Measurements from ENCODE around the gene TSLP. TPM values are rescaled to one million over a fixed set of nuclear protein-coding genes. Genes with fewer than 3 reads are reported as not detected.

TSLP gene
- total RNA-seq, 4 donors from 2014 or later, result 1.1 to 2.2 (median 1.2) TPM; not detected in 1

GRCh38 chr5:111095982-111096381 is 24.5 kb downstream of the TSLP start:
- ATAC-seq (ENCODE audit: low FRiP score) (no peak), DNase-seq (ENCODE audit: low spot score) (no peak)
- TF ChIP-seq CTCF (IDR thresholded peaks at IDR 0.05), result no peak

- TF ChIP-seq CTCF (IDR thresholded peaks at IDR 0.05), result no peak
- no peak for ATAC-seq (ENCODE audit: low FRiP score)
- no peak for DNase-seq (ENCODE audit: low spot score)
Observed at GRCh38 chr5:111099058-111099778, 27.7 kb downstream of the TSLP start.

- no peak for DNase-seq (ENCODE audit: low spot score)
- ATAC-seq (ENCODE audit: low FRiP score), result no peak
- TF ChIP-seq CTCF (IDR thresholded peaks at IDR 0.05), result no peak
Observed at GRCh38 chr5:111106320-111106948, 34.9 kb downstream of the TSLP start.

- ATAC-seq (ENCODE audit: low FRiP score), result no peak
- no peak for TF ChIP-seq CTCF (IDR thresholded peaks at IDR 0.05)
Observed at GRCh38 chr5:111107371-111107770, 35.9 kb downstream of the TSLP start.

GRCh38 chr5:111111956-111112355 is 40.4 kb downstream of the TSLP start:
- DNase-seq (ENCODE audit: low spot score) (no peak), ATAC-seq (ENCODE audit: low FRiP score) (no peak)
- TF ChIP-seq CTCF (IDR thresholded peaks at IDR 0.05), result no peak

More at GRCh38 chr5:111107371-111107770, 35.9 kb downstream of the TSLP start:
- no peak for DNase-seq (ENCODE audit: low spot score)

- DNase-seq (ENCODE audit: low spot score), result no peak
- no peak for TF ChIP-seq CTCF (IDR thresholded peaks at IDR 0.05)
- no peak for ATAC-seq (ENCODE audit: low FRiP score)
Observed at GRCh38 chr5:111113678-111114077, 42.2 kb downstream of the TSLP start.

GRCh38 chr5:111115229-111115628 is 43.7 kb downstream of the TSLP start:
- ATAC-seq (ENCODE audit: low FRiP score), result no peak
- no peak for DNase-seq (ENCODE audit: low spot score)

More at GRCh38 chr5:111115229-111115628, 43.7 kb downstream of the TSLP start:
- TF ChIP-seq CTCF (IDR thresholded peaks at IDR 0.05), result no peak

Data from omental fat pad (tissue), 4 donors.